WERI-Rb-1 (cell line): ENCODE data around the gene MESD.

Experiments used
- DNase-seq: peaks from one replicate; pipeline ENCODE4 v3.0.0-alpha.2; 2020
- H3K27ac ChIP-seq: fragments of 250-450 bp; sonication (Bioruptor Pico); 2 replicates; pipeline ENCODE4 v1.5.1; 2020; ENCODE audit warnings: mild to moderate bottlenecking, moderate library complexity
- H3K27me3 ChIP-seq: fragments of 250-450 bp; sonication (Bioruptor Pico); 2 replicates; pipeline ENCODE4 v1.5.1; 2021; ENCODE audit warnings: mild to moderate bottlenecking, low read depth, moderate library complexity; ENCODE audit not compliant: insufficient read depth, severe bottlenecking
- H3K36me3 ChIP-seq: fragments of 250-450 bp; sonication (Bioruptor Pico); 2 replicates; pipeline ENCODE4 v1.5.1; 2020; ENCODE audit warnings: mild to moderate bottlenecking, moderate library complexity
- H3K4me3 ChIP-seq: 2 replicates; pipeline ENCODE4 v1.5.1; 2011; ENCODE audit warnings: low read depth, mild to moderate bottlenecking, control low read depth, low read length
- H3K9me3 ChIP-seq: fragments of 250-450 bp; sonication (Bioruptor Pico); 2 replicates; pipeline ENCODE4 v1.5.1; 2021; ENCODE audit warnings: mild to moderate bottlenecking, moderate library complexity; ENCODE audit not compliant: severe bottlenecking
- CTCF ChIP-seq: IDR thresholded peaks from 2 replicates; pipeline ENCODE4 v1.5.1; 2011; ENCODE audit warnings: low read depth, mild to moderate bottlenecking, control low read depth, inconsistent platforms, low read length

MESD gene

DNA sequence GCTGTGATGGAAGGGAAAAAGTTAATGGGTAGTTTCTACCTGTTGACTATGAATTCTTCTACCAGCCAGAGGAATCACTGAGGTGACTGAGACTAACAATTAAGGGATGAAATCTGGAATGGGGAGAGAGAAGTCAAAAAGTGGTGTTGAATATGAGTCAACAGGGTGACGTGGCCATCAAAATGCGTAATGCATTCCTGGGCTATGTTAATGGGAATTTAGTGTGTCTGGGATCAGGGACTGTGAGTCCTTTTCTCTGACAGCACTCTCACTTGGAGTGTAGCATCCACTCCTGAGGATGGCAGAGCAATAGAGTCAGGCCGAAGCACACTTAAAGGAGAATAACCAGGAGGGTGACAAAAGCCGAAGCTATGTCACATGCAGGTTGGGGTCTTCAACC is 60.4 kb downstream of the MESD start:
- no peak for DNase-seq

GRCh38 chr15:80926126-80926525 is 63.5 kb downstream of the MESD start:
- no peak for DNase-seq
- Histone ChIP-seq H3K27ac (no peak overlapping the region), H3K36me3 (no peaks in the 10 kb centered on the region), H3K27me3 (no peaks in the 10 kb centered on the region), H3K4me3 (no peak overlapping the region), H3K9me3 (no peaks in the 10 kb centered on the region)
- TF ChIP-seq CTCF = no peak

More for the DNA sequence above, 60.4 kb downstream of the MESD start:
- Histone ChIP-seq H3K36me3 (no peaks in the 10 kb centered on the region), H3K9me3 (no peaks in the 10 kb centered on the region), H3K27me3 (no peaks in the 10 kb centered on the region), H3K4me3 (no peak overlapping the region), H3K27ac (no peak overlapping the region)
- TF ChIP-seq CTCF = no peak

- Histone ChIP-seq H3K27me3 (no peaks in the 10 kb centered on the region), H3K36me3 (no peaks in the 10 kb centered on the region), H3K27ac (no peak overlapping the region), H3K9me3 (no peaks in the 10 kb centered on the region), H3K4me3 (no peak overlapping the region)
- DNase-seq = no peak
- no peak for TF ChIP-seq CTCF
Observed at GRCh38 chr15:80925597-80926059, 64.0 kb downstream of the MESD start.

- Histone ChIP-seq H3K9me3 (no peaks in the 10 kb centered on the region), H3K4me3 (no peak overlapping the region), H3K27ac (no peak overlapping the region), H3K36me3 (no peaks in the 10 kb centered on the region), H3K27me3 (no peaks in the 10 kb centered on the region)
- TF ChIP-seq CTCF = no peak
- no peak for DNase-seq
Observed at GRCh38 chr15:80924278-80924677, 65.3 kb downstream of the MESD start.

DNA sequence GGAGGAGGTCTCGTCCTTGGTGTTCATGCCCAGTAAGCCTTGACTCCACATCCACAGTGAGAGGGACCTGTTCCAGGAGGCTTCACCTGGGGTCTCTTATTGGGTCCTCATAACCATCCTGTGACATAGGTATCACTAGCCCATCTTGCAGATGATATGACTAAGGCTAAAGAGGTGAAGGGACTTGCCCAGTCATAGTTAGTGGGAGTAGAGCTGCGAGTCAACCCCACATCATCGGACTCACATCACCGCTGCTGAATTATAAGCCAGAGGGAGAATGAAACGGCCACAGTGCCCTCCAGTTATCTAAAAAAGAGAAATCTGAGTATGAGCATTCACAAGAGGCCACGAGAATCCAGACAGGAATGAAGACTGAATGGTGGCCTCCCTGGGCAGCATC is 66.0 kb downstream of the MESD start:
- H3K27ac ChIP-seq = no peak overlapping the region
- no peak overlapping the region for H3K4me3 ChIP-seq
- no peaks in the 10 kb centered on the region for H3K9me3 ChIP-seq
- TF ChIP-seq CTCF = no peak
- no peaks in the 10 kb centered on the region for H3K36me3 ChIP-seq
- DNase-seq = no peak
- H3K27me3 ChIP-seq = no peaks in the 10 kb centered on the region

DNA sequence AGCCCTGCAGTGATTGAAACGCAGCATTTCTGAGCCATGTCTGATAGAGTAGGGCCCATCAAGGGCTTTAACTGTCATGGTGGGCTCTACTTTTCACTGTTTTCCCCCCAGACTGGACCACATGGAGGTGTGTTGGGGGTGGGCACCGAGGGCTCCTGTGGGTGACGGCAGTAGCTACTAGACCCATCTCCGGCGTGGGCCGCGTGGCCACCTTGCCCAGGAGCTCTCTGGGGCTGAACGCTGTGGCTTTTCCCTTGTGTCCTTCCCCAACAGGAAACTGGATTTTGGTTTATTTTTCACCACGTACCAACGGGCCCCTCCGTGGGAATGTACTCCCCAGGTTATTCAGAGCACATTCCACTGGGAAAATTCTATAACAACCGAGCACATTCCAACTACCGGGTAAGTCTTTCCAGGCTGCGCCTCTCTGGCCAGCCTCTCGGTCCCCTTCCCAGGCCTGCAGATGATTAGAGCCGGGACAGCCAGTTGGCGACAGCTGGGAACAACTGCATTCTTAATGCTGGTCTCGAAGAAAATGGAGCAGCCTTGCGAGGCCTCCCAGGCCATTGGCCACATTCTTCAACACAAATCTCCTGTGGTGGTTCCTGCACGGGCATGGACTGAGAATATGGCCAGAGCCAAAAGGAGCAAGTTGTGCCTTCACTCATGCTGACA is 67.7 kb downstream of the MESD start:
- Histone ChIP-seq H3K27ac (no peak overlapping the region), H3K4me3 (no peak overlapping the region), H3K27me3 (no peaks in the 10 kb centered on the region), H3K36me3 (no peaks in the 10 kb centered on the region), H3K9me3 (no peaks in the 10 kb centered on the region)
- no peak for DNase-seq
- TF ChIP-seq CTCF = no peak
